Smooth muscle cell (in vitro differentiated cells): ENCODE results near the gene FSTL4. TPM values are rescaled to one million over a fixed set of nuclear protein-coding genes. Genes with fewer than 3 reads are reported as not detected.

Experiments
- DNase-seq: peaks from one replicate; lab custom pipeline; 2025; ENCODE audit not compliant: unreplicated experiment; lab: John Stamatoyannopoulos, UW
- H2AFZ ChIP-seq: fragments of 200-600 bp; sonication (generic); 2 replicates; pipeline ENCODE4 v1.6.0; 2016; ENCODE audit warnings: antibody characterized with exemption, low read depth, mild to moderate bottlenecking
- H3F3A ChIP-seq: fragments of 200-600 bp; sonication (generic); 2 replicates; pipeline ENCODE4 v1.6.0; 2017; ENCODE audit warnings: antibody characterized with exemption, low read depth
- H3K27ac ChIP-seq: fragments of 200-600 bp; sonication (generic); 2 replicates; pipeline ENCODE4 v1.5.1; 2016; ENCODE audit warnings: low read depth, mild to moderate bottlenecking
- H3K27me3 ChIP-seq: fragments of 200-600 bp; sonication (generic); 2 replicates; pipeline ENCODE4 v1.6.1; 2016; ENCODE audit warnings: low read depth, mild to moderate bottlenecking
- H3K36me3 ChIP-seq: fragments of 200-600 bp; sonication (generic); 2 replicates; pipeline ENCODE4 v1.5.1; 2016; ENCODE audit warnings: low read depth
- H3K4me1 ChIP-seq: fragments of 200-600 bp; sonication (generic); 2 replicates; pipeline ENCODE4 v1.5.1; 2016; ENCODE audit warnings: low read depth
- H3K4me2 ChIP-seq: fragments of 200-600 bp; sonication (generic); 2 replicates; pipeline ENCODE4 v1.6.0; 2016; ENCODE audit warnings: mild to moderate bottlenecking
- H3K4me3 ChIP-seq: fragments of 200-600 bp; sonication (generic); 2 replicates; pipeline ENCODE4 v1.5.1; 2016; ENCODE audit warnings: mild to moderate bottlenecking
- H3K79me2 ChIP-seq: fragments of 200-600 bp; sonication (generic); 2 replicates; pipeline ENCODE4 v1.6.0; 2016; ENCODE audit warnings: low read depth, mild to moderate bottlenecking
- H3K9ac ChIP-seq: fragments of 200-600 bp; sonication (generic); 2 replicates; pipeline ENCODE4 v1.6.0; 2016; ENCODE audit warnings: low read depth
- H3K9me3 ChIP-seq: fragments of 200-600 bp; sonication (generic); replicated peaks from 2 replicates; pipeline ENCODE4 v1.5.1; 2016; ENCODE audit warnings: low read depth
- H4K20me1 ChIP-seq: fragments of 200-600 bp; sonication (generic); 2 replicates; pipeline ENCODE4 v1.6.0; 2016; ENCODE audit warnings: low read depth
- WGBS: methylation state at CpG from one replicate; pipeline ENCODE4 v1.1.7; 2016; ENCODE audit warnings: low lambda C conversion rate; 5-methylcytosine and 5-hydroxymethylcytosine counted together
- polyA plus RNA-seq: library from polyadenylated mRNA; unstranded; fragments of >200 nt; fragmentation: Nextera tagmentation; extraction: Ambion mirVana; gene quantifications from 2 replicates; pipeline ENCODE4 v1.2.1, GENCODE V29; 2016
- total RNA-seq: library from RNA; depleted of rRNA; stranded (reverse); fragments of >200 nt; gene quantifications from 2 replicates; pipeline ENCODE4 v1.2.3, GENCODE V29; 2014
- TF ChIP-seq, protein P1 (sequence below): fragments of 200-600 bp; sonication (generic); IDR thresholded peaks from 2 replicates; pipeline ENCODE4 v1.5.1; 2017; ENCODE audit warnings: borderline replicate concordance, mild to moderate bottlenecking, antibody characterized with exemption; ENCODE audit not compliant: insufficient read depth, poor library complexity, severe bottlenecking

FSTL4 gene
- total and polyA plus RNA-seq, 2 experiments from 2014 or later: 0.49 TPM; not detected in 1

DNA sequence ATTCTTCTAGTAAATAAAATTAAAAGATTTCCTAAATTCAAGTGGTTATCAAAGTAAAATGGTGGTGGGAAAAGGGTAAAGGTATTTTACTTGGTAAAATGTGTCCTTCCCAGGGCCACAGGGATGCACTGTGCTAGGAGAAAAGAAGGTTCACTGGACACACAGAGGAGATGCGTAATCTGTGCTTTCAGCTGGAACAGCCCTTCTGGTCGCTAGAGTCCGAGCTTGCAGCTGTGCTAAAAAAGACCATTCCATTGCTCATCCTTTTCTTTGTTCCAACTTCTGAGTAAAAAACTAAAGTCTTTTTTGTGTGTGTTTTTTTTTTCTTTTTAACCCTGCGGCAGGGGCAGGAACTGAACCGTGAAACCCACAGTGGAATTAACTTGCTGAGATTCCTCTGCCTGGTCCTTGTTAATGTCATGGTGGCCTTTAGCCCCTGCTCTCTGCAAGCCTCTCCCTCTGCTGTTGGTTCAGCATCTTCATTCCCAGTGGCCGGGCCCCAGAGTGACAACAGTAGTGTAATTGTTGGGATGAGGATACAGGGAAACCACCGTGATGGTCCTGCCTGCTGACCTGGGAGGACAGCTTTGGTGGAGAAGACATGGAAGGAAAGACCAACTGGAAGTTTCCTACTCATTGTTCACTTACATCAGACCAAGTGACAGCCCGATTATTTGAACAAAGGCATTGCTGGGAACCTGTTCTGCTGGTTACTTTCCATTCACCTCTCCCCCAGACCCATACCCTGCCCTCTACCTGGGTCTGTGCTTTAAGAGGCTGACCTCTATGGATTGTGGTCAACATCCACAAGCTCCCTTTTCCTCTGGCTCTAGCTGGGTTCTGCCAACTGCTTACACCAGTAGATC, 31.9 kb upstream of the FSTL4 start:
- H3K4me1 ChIP-seq: no peaks in the 10 kb centered on the region
- no peaks in the 10 kb centered on the region for H3K79me2 ChIP-seq
- no peaks in the 10 kb centered on the region for H4K20me1 ChIP-seq
- WGBS: 89% methylated on average over 8 of the region's 8 CpGs
- peaks cover 36% of the 10 kb centered on the region for H3K27me3 ChIP-seq
- H3K9ac ChIP-seq: no peak overlapping the region
- H3K4me2 ChIP-seq: no peak overlapping the region
- no peaks in the 10 kb centered on the region for H3K36me3 ChIP-seq
- no peak overlapping the region for H3K4me3 ChIP-seq
- no peak for DNase-seq
- TF ChIP-seq, protein P1, sequence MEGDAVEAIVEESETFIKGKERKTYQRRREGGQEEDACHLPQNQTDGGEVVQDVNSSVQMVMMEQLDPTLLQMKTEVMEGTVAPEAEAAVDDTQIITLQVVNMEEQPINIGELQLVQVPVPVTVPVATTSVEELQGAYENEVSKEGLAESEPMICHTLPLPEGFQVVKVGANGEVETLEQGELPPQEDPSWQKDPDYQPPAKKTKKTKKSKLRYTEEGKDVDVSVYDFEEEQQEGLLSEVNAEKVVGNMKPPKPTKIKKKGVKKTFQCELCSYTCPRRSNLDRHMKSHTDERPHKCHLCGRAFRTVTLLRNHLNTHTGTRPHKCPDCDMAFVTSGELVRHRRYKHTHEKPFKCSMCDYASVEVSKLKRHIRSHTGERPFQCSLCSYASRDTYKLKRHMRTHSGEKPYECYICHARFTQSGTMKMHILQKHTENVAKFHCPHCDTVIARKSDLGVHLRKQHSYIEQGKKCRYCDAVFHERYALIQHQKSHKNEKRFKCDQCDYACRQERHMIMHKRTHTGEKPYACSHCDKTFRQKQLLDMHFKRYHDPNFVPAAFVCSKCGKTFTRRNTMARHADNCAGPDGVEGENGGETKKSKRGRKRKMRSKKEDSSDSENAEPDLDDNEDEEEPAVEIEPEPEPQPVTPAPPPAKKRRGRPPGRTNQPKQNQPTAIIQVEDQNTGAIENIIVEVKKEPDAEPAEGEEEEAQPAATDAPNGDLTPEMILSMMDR: no peak
- no peaks in the 10 kb centered on the region for H3K9me3 ChIP-seq
- H2AFZ ChIP-seq: no peak overlapping the region
- H3K27ac ChIP-seq: no peak overlapping the region
- no peaks in the 10 kb centered on the region for H3F3A ChIP-seq

DNA sequence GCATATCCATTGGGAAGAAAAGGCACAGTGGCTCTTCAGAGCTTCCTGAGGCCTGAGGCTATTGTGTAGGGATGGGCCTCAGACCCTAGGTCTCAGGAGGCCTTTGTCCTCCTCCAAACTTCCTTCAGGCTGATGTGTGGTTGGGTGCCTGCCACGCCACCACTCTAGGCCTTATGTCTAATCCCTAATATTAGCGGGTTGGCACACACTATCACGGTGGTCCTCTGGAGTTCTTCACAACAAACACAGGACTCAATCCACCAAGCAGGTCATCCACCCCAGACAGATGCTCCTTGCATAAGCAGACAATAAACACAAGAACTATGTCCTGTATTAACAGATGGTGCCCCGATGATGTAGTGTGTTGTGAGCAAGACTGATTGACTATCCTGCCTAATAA, 31.0 kb upstream of the FSTL4 start:
- WGBS: 90% methylated on average over 4 of the region's 4 CpGs
- H3K4me1 ChIP-seq: no peaks in the 10 kb centered on the region
- H3K79me2 ChIP-seq: no peaks in the 10 kb centered on the region
- H3K4me2 ChIP-seq: no peak overlapping the region
- H3K4me3 ChIP-seq: no peak overlapping the region
- peaks cover 36% of the 10 kb centered on the region for H3K27me3 ChIP-seq
- no peaks in the 10 kb centered on the region for H3F3A ChIP-seq
- H3K36me3 ChIP-seq: no peaks in the 10 kb centered on the region
- TF ChIP-seq, protein P1: no peak
- H3K9ac ChIP-seq: no peak overlapping the region
- no peak overlapping the region for H2AFZ ChIP-seq
- H3K9me3 ChIP-seq: no peaks in the 10 kb centered on the region
- H4K20me1 ChIP-seq: no peaks in the 10 kb centered on the region
- no peak for DNase-seq
- no peak overlapping the region for H3K27ac ChIP-seq

DNA sequence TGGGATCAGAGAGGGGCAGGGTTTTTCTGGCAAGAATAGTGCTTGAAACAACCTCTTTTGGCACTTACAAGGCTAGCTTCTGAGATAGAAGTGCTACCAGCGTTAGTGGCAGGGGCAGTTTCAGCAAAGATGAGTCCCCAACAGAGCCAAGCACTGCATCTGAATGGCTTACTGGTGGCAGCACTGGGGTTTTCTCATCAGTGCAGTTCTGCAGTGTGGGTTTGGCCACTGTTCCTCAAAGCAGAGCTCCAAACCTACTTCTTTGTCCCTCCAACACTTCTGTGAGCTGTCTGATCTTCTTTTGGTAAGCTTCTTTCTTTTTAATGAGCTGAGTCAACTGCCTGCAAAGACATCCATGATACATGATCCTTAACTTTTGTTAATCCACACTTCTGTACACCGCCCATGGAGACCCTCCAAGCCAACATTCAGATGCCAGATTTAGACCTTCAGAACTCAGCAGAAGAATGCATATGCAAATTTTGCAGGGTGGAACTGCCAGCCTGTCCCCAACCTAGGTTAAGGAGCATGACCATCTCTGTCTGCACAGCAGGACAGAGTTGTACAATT, 29.9 kb upstream of the FSTL4 start:
- H3K27ac ChIP-seq: no peak overlapping the region
- no peaks in the 10 kb centered on the region for H3K36me3 ChIP-seq
- TF ChIP-seq, protein P1: no peak
- H3K79me2 ChIP-seq: no peaks in the 10 kb centered on the region
- no peak overlapping the region for H3K4me2 ChIP-seq
- peaks cover 34% of the 10 kb centered on the region for H3K27me3 ChIP-seq
- no peaks in the 10 kb centered on the region for H3K9me3 ChIP-seq
- H3K9ac ChIP-seq: no peak overlapping the region
- no peak overlapping the region for H2AFZ ChIP-seq
- no peaks in the 10 kb centered on the region for H3F3A ChIP-seq
- no peaks in the 10 kb centered on the region for H3K4me1 ChIP-seq
- H3K4me3 ChIP-seq: no peak overlapping the region
- 89% methylated on average over 2 of the region's 2 CpGs for WGBS
- no peaks in the 10 kb centered on the region for H4K20me1 ChIP-seq
- DNase-seq: no peak
